ENCODE data around the gene ZFYVE21.

The ZFYVE21 gene

GRCh38 chr14:103735022-103735421, 19.4 kb downstream of the ZFYVE21 start:
- no peak for DNase-seq (ENCODE audit: low read depth)
- no peak for TF ChIP-seq CTCF (conservative IDR thresholded peaks at IDR 0.05; ENCODE audit: low read depth, low read length)
- no peak overlapping the region for H3K4me3 ChIP-seq (ENCODE audit: low read length)

GRCh38 chr14:103735439-103735814, 19.8 kb downstream of the ZFYVE21 start:
- peak; percentile 12 for TF ChIP-seq CTCF (conservative IDR thresholded peaks at IDR 0.05; ENCODE audit: low read depth, low read length)
- no peak for DNase-seq (ENCODE audit: low read depth)
- H3K4me3 ChIP-seq (ENCODE audit: low read length): no peak overlapping the region

- TF ChIP-seq CTCF (conservative IDR thresholded peaks at IDR 0.05; ENCODE audit: low read depth, low read length): no peak
- no peak for DNase-seq (ENCODE audit: low read depth)
- no peak overlapping the region for H3K4me3 ChIP-seq (ENCODE audit: low read length)
These were observed 20.4 kb downstream of the ZFYVE21 start for GRCh38 chr14:103735815-103736545.

- TF ChIP-seq CTCF (conservative IDR thresholded peaks at IDR 0.05; ENCODE audit: low read depth, low read length): no peak
- no peak overlapping the region for H3K4me3 ChIP-seq (ENCODE audit: low read length)
- no peak for DNase-seq (ENCODE audit: low read depth)
These were observed 21.2 kb downstream of the ZFYVE21 start for GRCh38 chr14:103736546-103737431.

- no peak for DNase-seq (ENCODE audit: low read depth)
- no peak overlapping the region for H3K4me3 ChIP-seq (ENCODE audit: low read length)
- TF ChIP-seq CTCF (conservative IDR thresholded peaks at IDR 0.05; ENCODE audit: low read depth, low read length): no peak
These were observed 21.9 kb downstream of the ZFYVE21 start for GRCh38 chr14:103737432-103738045.

GRCh38 chr14:103738166-103738565, 22.6 kb downstream of the ZFYVE21 start:
- DNase-seq (ENCODE audit: low read depth): no peak
- no peak overlapping the region for H3K4me3 ChIP-seq (ENCODE audit: low read length)
- TF ChIP-seq CTCF (conservative IDR thresholded peaks at IDR 0.05; ENCODE audit: low read depth, low read length): no peak
